Kidney epithelial cell (primary cell): ENCODE measurements around the gene ST8SIA5. TPM values are rescaled to one million over a fixed set of nuclear protein-coding genes. Genes with fewer than 3 reads are reported as not detected.
A peak's percentile ranks its signal among the peaks of the same experiment; 100 is the strongest.

ENCODE experiments used
- DNase-seq: peaks from one replicate; pipeline ENCODE4 v3.0.0-alpha.2; 2010; ENCODE audit warnings: low read depth
- H3K27me3 ChIP-seq: 2 replicates; pipeline ENCODE4 v1.6.0; 2011; ENCODE audit warnings: low read length; ENCODE audit not compliant: control insufficient read depth, insufficient read depth
- H3K36me3 ChIP-seq: 2 replicates; pipeline ENCODE4 v1.5.1; 2011; ENCODE audit warnings: low read length; ENCODE audit not compliant: control insufficient read depth, insufficient read depth
- H3K4me3 ChIP-seq: 2 replicates; pipeline ENCODE4 v1.5.1; 2011; ENCODE audit warnings: low read depth, mild to moderate bottlenecking, control low read depth, low read length
- total RNA-seq: library from RNA; depleted of rRNA; stranded (reverse); fragments of >200 nt; gene quantifications from 2 replicates; pipeline ENCODE4 v1.2.3, GENCODE V29; 2015
- TF ChIP-seq, protein P1 (sequence below): IDR thresholded peaks from 2 replicates; pipeline ENCODE4 v1.5.1; 2011; ENCODE audit warnings: mild to moderate bottlenecking, moderate library complexity, low read length, control low read depth, inconsistent platforms; ENCODE audit not compliant: insufficient read depth, poor library complexity, severe bottlenecking

The ST8SIA5 gene
- total RNA-seq, 1 donor from 2014 or later, result under 0.01 TPM

GRCh38 chr18:46676182-46676835, 80.5 kb downstream of the ST8SIA5 start:
- Histone ChIP-seq H3K27me3 (no peaks in the 10 kb centered on the region), H3K36me3 (no peaks in the 10 kb centered on the region), H3K4me3 (no peak overlapping the region)
- TF ChIP-seq, protein P1, sequence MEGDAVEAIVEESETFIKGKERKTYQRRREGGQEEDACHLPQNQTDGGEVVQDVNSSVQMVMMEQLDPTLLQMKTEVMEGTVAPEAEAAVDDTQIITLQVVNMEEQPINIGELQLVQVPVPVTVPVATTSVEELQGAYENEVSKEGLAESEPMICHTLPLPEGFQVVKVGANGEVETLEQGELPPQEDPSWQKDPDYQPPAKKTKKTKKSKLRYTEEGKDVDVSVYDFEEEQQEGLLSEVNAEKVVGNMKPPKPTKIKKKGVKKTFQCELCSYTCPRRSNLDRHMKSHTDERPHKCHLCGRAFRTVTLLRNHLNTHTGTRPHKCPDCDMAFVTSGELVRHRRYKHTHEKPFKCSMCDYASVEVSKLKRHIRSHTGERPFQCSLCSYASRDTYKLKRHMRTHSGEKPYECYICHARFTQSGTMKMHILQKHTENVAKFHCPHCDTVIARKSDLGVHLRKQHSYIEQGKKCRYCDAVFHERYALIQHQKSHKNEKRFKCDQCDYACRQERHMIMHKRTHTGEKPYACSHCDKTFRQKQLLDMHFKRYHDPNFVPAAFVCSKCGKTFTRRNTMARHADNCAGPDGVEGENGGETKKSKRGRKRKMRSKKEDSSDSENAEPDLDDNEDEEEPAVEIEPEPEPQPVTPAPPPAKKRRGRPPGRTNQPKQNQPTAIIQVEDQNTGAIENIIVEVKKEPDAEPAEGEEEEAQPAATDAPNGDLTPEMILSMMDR, result no peak
- peak; percentile 88 for DNase-seq

DNA sequence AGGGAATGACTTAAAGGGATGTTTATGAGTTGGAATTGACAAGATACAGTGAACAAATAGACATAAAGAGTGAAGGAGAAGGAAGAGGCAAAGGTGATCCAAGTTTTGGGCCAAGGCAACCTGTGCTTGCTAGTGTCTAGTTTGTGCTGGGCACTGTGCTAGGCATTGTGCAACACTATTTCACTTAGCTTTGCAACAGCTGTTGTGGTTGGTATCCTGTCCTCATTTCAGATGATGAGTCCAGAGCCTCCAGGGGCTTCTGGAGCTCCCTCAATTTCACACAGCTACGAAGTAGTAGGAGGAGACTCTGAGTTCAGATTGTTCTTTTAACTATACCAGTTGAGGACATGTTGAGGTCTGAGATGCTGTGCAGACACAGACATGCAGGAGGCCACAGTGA, 81.7 kb downstream of the ST8SIA5 start:
- TF ChIP-seq, protein P1, result no peak
- DNase-seq, result no peak
- no peaks in the 10 kb centered on the region for H3K36me3 ChIP-seq
- H3K27me3 ChIP-seq, result no peaks in the 10 kb centered on the region
- H3K4me3 ChIP-seq, result no peak overlapping the region

DNA sequence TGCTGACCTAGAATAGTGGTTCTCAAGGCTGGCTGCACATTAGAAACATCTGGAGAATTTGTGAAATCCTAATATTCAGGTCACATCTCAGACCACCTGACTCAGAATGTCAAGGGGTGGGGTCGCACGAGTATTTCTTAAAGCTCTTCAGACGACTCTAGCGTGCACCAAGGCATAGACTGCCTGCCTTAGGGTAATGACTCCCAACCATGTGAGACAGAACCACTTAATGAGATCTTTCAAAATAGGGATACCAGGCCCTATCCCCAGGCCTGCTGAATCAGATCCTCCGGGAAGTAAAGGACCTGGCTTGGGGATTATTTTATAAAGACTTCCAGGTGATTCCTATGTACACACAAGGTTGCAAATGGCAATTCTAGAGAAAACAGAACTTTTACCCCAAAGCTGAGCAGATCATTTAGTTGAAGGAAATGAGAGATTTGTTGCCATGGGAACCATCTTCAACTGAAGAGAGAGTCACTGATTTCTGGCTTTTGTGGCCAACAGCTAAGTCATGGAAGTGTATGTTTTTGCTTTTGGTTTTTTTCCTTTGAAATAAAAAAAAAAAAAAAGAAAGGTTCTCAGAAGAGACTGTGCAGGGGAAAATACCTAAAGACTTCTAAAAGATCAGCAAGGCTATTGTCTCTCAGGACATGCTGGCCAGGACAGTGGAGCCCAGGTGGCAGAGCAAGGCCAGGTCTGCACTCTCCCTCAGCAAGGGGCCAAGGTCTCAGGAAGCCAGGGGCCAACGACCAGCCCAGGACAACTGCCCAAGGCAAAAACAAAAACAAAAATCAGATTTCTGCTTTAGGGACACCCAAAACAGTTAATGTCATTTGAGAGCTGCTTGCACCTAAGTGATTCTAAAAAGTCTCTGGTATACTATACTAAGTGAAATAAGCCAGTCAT, 84.5 kb downstream of the ST8SIA5 start:
- no peaks in the 10 kb centered on the region for H3K27me3 ChIP-seq
- H3K4me3 ChIP-seq, result no peak overlapping the region
- DNase-seq, result no peak
- no peaks in the 10 kb centered on the region for H3K36me3 ChIP-seq
- TF ChIP-seq, protein P1, result no peak

- Histone ChIP-seq H3K36me3 (no peaks in the 10 kb centered on the region), H3K27me3 (peaks cover 2% of the 10 kb centered on the region), H3K4me3 (no peak overlapping the region)
- TF ChIP-seq, protein P1, result no peak
- no peak for DNase-seq
These were observed 88.2 kb downstream of the ST8SIA5 start for GRCh38 chr18:46668694-46669093.

GRCh38 chr18:46668135-46668534, 88.7 kb downstream of the ST8SIA5 start:
- H3K27me3 ChIP-seq, result peaks cover 2% of the 10 kb centered on the region
- no peak for DNase-seq
- no peak overlapping the region for H3K4me3 ChIP-seq
- no peaks in the 10 kb centered on the region for H3K36me3 ChIP-seq
- TF ChIP-seq, protein P1, result no peak
